Measurements from ENCODE around the gene WNT16. TPM values are rescaled to one million over a fixed set of nuclear protein-coding genes. Genes with fewer than 3 reads are reported as not detected.

Gene WNT16
- total RNA-seq, 1 experiment from 2014 or later: not detected

DNA sequence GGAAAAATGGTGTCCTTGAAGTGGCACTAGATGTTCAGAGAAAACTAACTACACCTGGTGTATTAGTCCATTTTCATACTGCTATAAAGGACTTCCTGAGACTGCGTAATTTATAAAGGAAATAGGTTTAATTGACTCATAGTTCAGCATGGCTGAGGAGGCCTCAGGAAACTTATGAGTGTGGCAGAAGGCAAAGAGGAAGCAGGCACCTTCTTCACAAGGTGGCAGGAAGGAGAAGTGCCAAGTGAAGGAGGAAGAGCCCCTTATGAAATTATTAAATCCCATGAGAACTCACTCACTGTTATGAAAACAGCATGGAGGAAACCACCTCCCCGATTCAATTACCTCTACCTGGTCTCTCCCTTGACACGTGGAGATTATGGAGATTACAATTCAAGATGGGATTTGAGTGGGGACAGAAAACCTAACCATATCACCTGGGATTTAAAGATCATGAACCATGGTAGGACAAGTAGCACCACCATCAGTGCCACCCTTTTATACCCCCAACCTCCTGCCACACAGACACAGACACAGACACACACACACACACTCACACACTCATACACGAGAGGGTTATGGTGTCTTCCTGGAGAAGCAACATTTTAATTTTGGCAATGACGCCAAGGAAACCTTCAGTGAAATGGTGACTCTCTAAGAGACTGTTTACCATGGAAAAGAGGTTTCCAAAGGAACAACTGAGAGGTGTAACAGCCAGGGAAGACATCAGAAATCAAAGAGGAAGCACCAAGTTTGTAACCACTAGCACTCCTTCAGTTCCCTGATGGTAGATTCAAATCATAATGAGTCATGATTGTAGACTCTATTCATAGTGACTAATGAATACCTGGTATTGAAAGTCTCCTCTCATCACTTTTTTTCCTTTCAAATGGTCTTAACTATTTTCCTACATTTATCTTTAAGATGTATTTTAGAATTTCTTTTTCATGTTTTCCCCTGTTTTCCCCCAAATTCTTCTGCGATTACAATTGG, 41.8 kb upstream of the WNT16 start:
- H3K4me1 ChIP-seq (ENCODE audit: insufficient read depth, low read length): no peaks in the 10 kb centered on the region
- TF ChIP-seq, protein P1, sequence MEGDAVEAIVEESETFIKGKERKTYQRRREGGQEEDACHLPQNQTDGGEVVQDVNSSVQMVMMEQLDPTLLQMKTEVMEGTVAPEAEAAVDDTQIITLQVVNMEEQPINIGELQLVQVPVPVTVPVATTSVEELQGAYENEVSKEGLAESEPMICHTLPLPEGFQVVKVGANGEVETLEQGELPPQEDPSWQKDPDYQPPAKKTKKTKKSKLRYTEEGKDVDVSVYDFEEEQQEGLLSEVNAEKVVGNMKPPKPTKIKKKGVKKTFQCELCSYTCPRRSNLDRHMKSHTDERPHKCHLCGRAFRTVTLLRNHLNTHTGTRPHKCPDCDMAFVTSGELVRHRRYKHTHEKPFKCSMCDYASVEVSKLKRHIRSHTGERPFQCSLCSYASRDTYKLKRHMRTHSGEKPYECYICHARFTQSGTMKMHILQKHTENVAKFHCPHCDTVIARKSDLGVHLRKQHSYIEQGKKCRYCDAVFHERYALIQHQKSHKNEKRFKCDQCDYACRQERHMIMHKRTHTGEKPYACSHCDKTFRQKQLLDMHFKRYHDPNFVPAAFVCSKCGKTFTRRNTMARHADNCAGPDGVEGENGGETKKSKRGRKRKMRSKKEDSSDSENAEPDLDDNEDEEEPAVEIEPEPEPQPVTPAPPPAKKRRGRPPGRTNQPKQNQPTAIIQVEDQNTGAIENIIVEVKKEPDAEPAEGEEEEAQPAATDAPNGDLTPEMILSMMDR (conservative IDR thresholded peaks at IDR 0.05): no peak
- no peak overlapping the region for H2BK20ac ChIP-seq (ENCODE audit: low read depth, low read length, poor library complexity, severe bottlenecking)
- Mint-ChIP-seq H3K4me1 (no peaks in the 10 kb centered on the region), H3K27ac (no peak overlapping the region), H3K36me3 (ENCODE audit: insufficient read depth in 1 of 3, low read depth in 3 of 3) (peaks cover 15 to 22% (median 21%) of the 10 kb centered on the region in 3 experiments), H3K4me3 (no peak overlapping the region), H3K9me3 (peaks cover 25 to 31% of the 10 kb centered on the region in 2 experiments), H3K27me3 (ENCODE audit: low read depth) (0 out of 2 replicates have a peak, but pooled peaks cover 2% of the 10 kb centered on the region)
- no peak overlapping the region for H3K4ac ChIP-seq (ENCODE audit: low read depth, low read length)
- H2AFZ ChIP-seq (ENCODE audit: low read length): no peak overlapping the region
- no peak overlapping the region for H4K8ac ChIP-seq (replicated peaks; ENCODE audit: insufficient read length, low read depth, low read length)
- no peaks in the 10 kb centered on the region for H3K9me3 ChIP-seq (ENCODE audit: control insufficient read depth, low read depth, low read length)
- H3K56ac ChIP-seq (ENCODE audit: insufficient read length, low read depth, low read length): no peak overlapping the region
- H3K79me2 ChIP-seq (ENCODE audit: insufficient read depth, low read length): no peaks in the 10 kb centered on the region
- H3K23me2 ChIP-seq (ENCODE audit: insufficient read length, low read depth, low read length, poor library complexity, severe bottlenecking): no peaks in the 10 kb centered on the region
- no peak overlapping the region for H3K18ac ChIP-seq (ENCODE audit: insufficient read length, low read depth, low read length)
- H4K5ac ChIP-seq (ENCODE audit: insufficient read length, low read depth, low read length): no peak overlapping the region
- no peaks in the 10 kb centered on the region for H3K27me3 ChIP-seq (ENCODE audit: insufficient read depth, low read length)
- DNase-seq: no peak
- no peak overlapping the region for H4K91ac ChIP-seq (ENCODE audit: insufficient read length, low read depth, low read length)
- H3T11ph ChIP-seq (ENCODE audit: low read length): no peak overlapping the region
- H2BK12ac ChIP-seq (ENCODE audit: insufficient read length, low read depth, low read length): no peak overlapping the region
- no peak overlapping the region for H3K9ac ChIP-seq (ENCODE audit: extremely low read depth, insufficient read length, low read length)
- H3K27ac ChIP-seq (ENCODE audit: insufficient read length, low read depth, low read length): no peak overlapping the region
- H3K23ac ChIP-seq (ENCODE audit: insufficient read length, low read depth, low read length): no peak overlapping the region
- no peak overlapping the region for H2AK5ac ChIP-seq (ENCODE audit: insufficient read length, low read length)
- WGBS (ENCODE audit: extremely low coverage, insufficient read length, low lambda C conversion rate): no CpG with 5 or more reads among the region's 6 CpGs
- H2BK5ac ChIP-seq (ENCODE audit: insufficient read length, low read length): no peak overlapping the region
- no peaks in the 10 kb centered on the region for H3K79me1 ChIP-seq (ENCODE audit: insufficient read depth, low read depth, low read length, poor library complexity, severe bottlenecking)
- H3K4me2 ChIP-seq (ENCODE audit: insufficient read depth, insufficient read length, low read length): no peak overlapping the region
- no peak overlapping the region for H2BK120ac ChIP-seq (ENCODE audit: low read depth, low read length, poor library complexity, severe bottlenecking)
- H2BK15ac ChIP-seq (ENCODE audit: low read depth, low read length): no peak overlapping the region
- H3K14ac ChIP-seq (ENCODE audit: insufficient read depth, low read length): no peak overlapping the region
- no peaks in the 10 kb centered on the region for H4K20me1 ChIP-seq (ENCODE audit: control insufficient read depth, insufficient read depth, insufficient read length)
